Measurements from ENCODE around the gene VPS72. TPM values are rescaled to one million over a fixed set of nuclear protein-coding genes. Genes with fewer than 3 reads are reported as not detected.

The VPS72 gene
- total and polyA plus RNA-seq, 2 donors (not counting 3 experiments of a cell fraction or from before 2014, with no cell fraction given): 76.2 to 85.2 TPM

DNA sequence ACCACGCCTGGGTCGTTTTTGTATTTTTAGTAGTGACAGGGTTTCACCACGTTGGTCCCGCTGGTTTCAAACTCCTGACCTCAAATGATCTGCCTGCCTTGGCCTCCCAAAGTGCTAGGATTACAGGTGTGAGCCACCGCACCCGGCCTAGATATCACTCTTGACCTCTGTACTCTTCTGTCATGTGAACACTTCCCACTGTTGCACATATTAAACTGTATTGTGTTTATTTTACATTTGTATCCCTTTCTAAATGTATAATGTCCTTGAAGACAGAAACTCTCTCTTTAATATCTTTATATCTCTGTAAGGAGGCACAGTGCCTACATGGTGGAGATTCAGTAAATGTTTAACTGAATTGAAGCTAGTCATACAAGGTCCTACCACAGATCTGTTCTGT lies 45.2 kb upstream of the VPS72 start:
- H3K36me3 ChIP-seq (ENCODE audit: control insufficient read depth in 2 of 2, extremely low read depth in 1 of 2, insufficient read depth in 2 of 2, low read length in 2 of 2): peaks cover 42 to 53% of the 10 kb centered on the region in 2 experiments
- no TSS peak for BruUV-seq (replicated peaks)
- no peaks in the 10 kb centered on the region for H3K9me3 ChIP-seq (replicated peaks; ENCODE audit: control insufficient read depth, insufficient read depth, low read length)
- H2AFZ ChIP-seq (ENCODE audit: low read depth, low read length): no peak overlapping the region
- H3K27me3 ChIP-seq (ENCODE audit: control insufficient read depth in 2 of 2, insufficient read depth in 2 of 2, low read length in 2 of 2): no peaks in the 10 kb centered on the region
- H3K27ac ChIP-seq (ENCODE audit: insufficient read depth, low read depth, low read length): no peak overlapping the region
- POLR2A ChIA-PET: no interaction called here
- H3K4me1 ChIP-seq (ENCODE audit: control insufficient read depth, extremely low read depth, insufficient read depth, low read length): no peaks in the 10 kb centered on the region
- CTCF ChIA-PET: interaction anchor here (0.6 to 2.4 kb wide), 5 partner anchors 15 to 211 kb away, joined by 3 to 17 read pairs (median 3); partner anchors contain the start of gene PSMD4
- no peak overlapping the region for H3K4me2 ChIP-seq (ENCODE audit: insufficient read depth, low read length)
- no peak overlapping the region for H3K9ac ChIP-seq (replicated peaks; ENCODE audit: extremely low read depth, insufficient read depth, low read length)
- dilution Hi-C loops (cut with MboI; ENCODE audit: extremely low pct_ligation_motif_present, low sequenced_read_pairs): no loop called here
- DNase-seq (ENCODE audit: low read depth, low spot score) (no peak), FAIRE-seq (no peak)
- H3K4me3 ChIP-seq (replicated peaks in 1 of 3; ENCODE audit: insufficient read depth in 1 of 3, low read depth in 1 of 3, low read length in 3 of 3): no peak overlapping the region
- H4K20me1 ChIP-seq (replicated peaks; ENCODE audit: control insufficient read depth, extremely low read depth, insufficient read depth, low read length): no peaks in the 10 kb centered on the region
- intact Hi-C loops (cut with micrococcal nuclease): no loop called here
- TF ChIP-seq, protein P1, sequence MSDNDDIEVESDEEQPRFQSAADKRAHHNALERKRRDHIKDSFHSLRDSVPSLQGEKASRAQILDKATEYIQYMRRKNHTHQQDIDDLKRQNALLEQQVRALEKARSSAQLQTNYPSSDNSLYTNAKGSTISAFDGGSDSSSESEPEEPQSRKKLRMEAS (IDR thresholded peaks at IDR 0.05; ENCODE audit: insufficient read depth, insufficient read length): no peak
- TF ChIP-seq EZH2 (IDR thresholded peaks at IDR 0.05; ENCODE audit: borderline replicate concordance, low read depth, low read length, severe bottlenecking) (no peak), POLR2A (IDR thresholded peaks at IDR 0.05; ENCODE audit: low read depth, low read length) (no peak), MYC (IDR thresholded peaks at IDR 0.05; ENCODE audit: low read depth, low read length) (no peak), GATA2 (IDR thresholded peaks at IDR 0.05; ENCODE audit: insufficient read depth, insufficient read length, low read depth, low read length) (no peak), JUN (IDR thresholded peaks at IDR 0.05; ENCODE audit: borderline replicate concordance, insufficient read depth, insufficient read length, low read depth) (no peak), POLR2AphosphoS5 (IDR thresholded peaks at IDR 0.05; ENCODE audit: insufficient read depth, low read depth, low read length) (no peak), FOS (IDR thresholded peaks at IDR 0.05; ENCODE audit: borderline replicate concordance, insufficient read depth, low read length) (no peak)
- TF ChIP-seq, protein P2, sequence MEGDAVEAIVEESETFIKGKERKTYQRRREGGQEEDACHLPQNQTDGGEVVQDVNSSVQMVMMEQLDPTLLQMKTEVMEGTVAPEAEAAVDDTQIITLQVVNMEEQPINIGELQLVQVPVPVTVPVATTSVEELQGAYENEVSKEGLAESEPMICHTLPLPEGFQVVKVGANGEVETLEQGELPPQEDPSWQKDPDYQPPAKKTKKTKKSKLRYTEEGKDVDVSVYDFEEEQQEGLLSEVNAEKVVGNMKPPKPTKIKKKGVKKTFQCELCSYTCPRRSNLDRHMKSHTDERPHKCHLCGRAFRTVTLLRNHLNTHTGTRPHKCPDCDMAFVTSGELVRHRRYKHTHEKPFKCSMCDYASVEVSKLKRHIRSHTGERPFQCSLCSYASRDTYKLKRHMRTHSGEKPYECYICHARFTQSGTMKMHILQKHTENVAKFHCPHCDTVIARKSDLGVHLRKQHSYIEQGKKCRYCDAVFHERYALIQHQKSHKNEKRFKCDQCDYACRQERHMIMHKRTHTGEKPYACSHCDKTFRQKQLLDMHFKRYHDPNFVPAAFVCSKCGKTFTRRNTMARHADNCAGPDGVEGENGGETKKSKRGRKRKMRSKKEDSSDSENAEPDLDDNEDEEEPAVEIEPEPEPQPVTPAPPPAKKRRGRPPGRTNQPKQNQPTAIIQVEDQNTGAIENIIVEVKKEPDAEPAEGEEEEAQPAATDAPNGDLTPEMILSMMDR (IDR thresholded peaks at IDR 0.05; ENCODE audit: extremely low read depth in 1 of 2, insufficient read depth in 1 of 2, low read depth in 1 of 2, low read length in 2 of 2): no peak
- no peaks in the 10 kb centered on the region for H3K9me1 ChIP-seq (replicated peaks; ENCODE audit: control insufficient read depth, extremely low read depth, insufficient read depth, low read length)
- no peaks in the 10 kb centered on the region for H3K79me2 ChIP-seq (ENCODE audit: control insufficient read depth, insufficient read depth, low read length)
